GM19467 (cell line): ENCODE measurements around the gene LGR5.

Source experiments
- ATAC-seq: cut with Tn5 transposase; IDR thresholded peaks from one replicate; pipeline ENCODE4 v1.9.1; 2021; ENCODE audit warnings: mild to moderate bottlenecking, moderate library complexity; ENCODE audit not compliant: unreplicated experiment

Gene LGR5, protein sequence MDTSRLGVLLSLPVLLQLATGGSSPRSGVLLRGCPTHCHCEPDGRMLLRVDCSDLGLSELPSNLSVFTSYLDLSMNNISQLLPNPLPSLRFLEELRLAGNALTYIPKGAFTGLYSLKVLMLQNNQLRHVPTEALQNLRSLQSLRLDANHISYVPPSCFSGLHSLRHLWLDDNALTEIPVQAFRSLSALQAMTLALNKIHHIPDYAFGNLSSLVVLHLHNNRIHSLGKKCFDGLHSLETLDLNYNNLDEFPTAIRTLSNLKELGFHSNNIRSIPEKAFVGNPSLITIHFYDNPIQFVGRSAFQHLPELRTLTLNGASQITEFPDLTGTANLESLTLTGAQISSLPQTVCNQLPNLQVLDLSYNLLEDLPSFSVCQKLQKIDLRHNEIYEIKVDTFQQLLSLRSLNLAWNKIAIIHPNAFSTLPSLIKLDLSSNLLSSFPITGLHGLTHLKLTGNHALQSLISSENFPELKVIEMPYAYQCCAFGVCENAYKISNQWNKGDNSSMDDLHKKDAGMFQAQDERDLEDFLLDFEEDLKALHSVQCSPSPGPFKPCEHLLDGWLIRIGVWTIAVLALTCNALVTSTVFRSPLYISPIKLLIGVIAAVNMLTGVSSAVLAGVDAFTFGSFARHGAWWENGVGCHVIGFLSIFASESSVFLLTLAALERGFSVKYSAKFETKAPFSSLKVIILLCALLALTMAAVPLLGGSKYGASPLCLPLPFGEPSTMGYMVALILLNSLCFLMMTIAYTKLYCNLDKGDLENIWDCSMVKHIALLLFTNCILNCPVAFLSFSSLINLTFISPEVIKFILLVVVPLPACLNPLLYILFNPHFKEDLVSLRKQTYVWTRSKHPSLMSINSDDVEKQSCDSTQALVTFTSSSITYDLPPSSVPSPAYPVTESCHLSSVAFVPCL

DNA sequence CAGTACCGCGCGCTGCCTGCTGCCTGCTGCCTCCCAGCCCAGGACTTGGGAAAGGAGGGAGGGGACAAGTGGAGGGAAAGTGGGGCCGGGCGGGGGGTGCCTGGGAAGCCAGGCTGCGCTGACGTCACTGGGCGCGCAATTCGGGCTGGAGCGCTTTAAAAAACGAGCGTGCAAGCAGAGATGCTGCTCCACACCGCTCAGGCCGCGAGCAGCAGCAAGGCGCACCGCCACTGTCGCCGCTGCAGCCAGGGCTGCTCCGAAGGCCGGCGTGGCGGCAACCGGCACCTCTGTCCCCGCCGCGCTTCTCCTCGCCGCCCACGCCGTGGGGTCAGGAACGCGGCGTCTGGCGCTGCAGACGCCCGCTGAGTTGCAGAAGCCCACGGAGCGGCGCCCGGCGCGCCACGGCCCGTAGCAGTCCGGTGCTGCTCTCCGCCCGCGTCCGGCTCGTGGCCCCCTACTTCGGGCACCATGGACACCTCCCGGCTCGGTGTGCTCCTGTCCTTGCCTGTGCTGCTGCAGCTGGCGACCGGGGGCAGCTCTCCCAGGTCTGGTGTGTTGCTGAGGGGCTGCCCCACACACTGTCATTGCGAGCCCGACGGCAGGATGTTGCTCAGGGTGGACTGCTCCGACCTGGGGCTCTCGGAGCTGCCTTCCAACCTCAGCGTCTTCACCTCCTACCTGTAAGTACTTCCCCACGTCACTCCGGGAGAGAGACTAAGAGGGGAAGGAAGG, at the start of gene LGR5:
TSS of gene LGR5 (plus strand) at position 186 of the 732 bp plus-strand sequence. CDS start at position 469, 283 bp downstream.
- ATAC-seq = no peak

DNA sequence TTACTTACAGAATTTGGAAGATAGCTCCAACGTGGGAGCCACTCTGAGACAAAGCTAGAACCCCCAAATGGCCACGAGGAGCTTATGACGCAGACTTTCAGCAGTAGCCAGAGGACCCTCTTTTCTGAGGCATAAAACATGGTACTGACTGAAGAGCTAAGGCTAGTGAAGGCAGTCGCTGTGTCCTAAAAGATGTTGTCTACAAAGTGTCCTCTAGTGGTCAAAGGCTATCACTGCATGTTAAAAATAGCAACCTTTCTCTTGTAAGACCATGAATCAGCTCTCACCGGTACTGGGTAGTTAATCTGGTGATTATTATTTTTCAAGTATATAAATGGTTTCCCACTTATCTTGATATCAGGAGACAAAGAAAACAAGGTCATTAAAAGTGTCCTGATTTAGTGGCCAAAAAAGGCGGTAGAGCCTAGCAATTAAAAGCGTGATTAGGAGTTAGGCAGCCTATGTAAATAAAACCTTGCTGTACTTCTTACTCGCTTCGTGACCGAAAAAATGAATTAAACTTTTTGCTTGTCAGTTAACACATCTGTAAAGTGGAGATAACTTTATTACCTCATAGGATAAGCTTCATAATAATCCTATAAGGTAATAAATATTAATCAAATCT, 47.0 kb upstream of the LGR5 start:
- ATAC-seq = peak; percentile 96

DNA sequence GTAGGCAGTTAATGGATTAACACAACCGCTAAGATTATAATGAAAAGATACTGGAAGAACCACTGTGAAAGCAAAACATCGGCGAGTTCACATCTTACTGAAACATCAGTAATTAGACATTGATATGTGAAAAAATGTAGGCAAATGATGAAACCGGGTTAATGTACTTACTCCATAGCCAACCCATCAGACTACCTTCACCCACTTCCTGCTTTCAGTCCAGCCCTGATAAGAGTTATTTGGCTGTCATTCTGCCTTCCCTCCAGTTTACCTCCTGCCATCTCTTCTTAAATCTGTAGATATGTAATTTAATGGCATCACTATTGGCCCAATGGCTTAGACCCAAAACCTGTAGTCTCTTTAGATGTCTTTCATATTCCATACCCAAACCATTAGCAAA, 46.0 kb upstream of the LGR5 start:
- ATAC-seq = no peak

DNA sequence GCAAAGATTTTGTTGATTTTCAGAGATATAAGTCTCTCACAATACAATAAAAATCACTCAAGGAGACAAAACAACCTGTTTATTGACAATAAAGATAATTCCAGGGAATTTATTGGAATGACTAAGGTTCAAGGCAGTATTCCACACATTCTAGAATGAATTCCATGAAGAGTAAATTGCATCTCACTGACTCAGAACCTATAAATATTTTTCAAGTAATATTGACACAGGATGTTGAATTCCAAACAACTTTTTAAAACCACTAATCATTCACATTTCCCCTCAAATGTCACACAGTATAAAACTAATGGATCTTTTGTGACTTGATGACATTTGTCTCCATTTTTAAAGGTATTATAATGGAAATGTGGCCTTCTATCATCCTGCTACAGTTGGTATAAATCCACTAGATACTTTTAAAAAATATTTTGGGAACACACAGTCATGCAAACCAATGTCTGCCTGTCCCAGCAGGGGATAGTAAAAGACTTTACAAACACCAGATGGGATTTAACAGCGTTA, 42.1 kb upstream of the LGR5 start:
- no peak for ATAC-seq

DNA sequence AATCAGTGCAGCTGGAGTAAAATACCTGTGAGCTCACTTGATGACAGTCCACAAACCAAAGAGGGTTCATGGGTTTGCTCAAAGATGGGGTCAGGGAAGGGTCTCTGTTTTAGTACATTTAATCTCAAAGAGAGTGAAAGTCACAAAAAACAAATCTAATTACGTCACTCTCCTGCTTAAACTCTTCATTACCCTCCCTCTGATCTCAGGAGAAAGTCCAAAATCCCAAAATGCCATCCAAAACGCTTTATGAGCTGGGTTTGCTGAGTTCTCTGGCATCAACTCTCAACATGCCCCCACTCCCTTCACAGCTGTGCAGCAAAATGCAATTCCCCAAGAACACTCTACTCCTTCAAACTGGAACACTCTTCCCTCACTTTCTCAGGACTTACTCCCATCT, 40.4 kb upstream of the LGR5 start:
- ATAC-seq = no peak

DNA sequence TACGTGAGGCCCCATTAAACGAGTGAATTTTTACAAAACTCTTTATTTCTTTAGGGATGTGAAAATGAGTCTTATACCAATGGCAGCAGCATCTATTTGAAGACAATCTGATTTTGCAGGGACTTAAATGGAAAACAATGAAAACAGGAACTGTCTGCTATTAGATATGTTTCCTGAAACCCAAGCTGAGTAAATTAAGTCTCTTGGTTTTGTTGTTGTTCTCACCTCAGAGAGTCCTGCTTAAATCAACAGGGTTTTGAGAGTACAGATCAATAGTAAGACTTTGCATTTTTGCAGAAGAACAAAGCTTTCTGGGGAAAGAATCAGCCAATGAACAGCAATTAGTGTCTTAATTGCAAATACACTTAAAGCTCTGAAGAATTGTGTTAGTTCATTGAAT, 39.1 kb upstream of the LGR5 start:
- no peak for ATAC-seq

DNA sequence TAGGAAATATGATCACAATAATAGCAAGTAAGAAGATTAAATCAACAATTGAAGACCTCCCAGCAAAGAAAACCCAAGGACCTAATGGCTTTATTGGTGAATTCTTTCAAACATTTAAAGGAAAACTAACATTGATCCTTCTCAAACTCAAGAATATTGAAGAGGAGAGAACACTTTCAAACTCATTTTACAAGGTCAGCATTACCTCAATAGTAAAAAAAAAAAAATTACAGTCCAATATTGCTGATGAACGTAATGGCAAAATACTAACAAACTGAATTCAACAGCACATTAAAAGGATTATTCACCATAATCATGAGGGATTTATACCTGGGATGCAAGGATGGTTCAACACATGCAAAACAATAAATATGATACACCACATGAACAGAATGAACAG, 33.7 kb upstream of the LGR5 start:
- ATAC-seq = no peak

GRCh38 chr12:71407732-71408131, 31.9 kb upstream of the LGR5 start:
- ATAC-seq = no peak

DNA sequence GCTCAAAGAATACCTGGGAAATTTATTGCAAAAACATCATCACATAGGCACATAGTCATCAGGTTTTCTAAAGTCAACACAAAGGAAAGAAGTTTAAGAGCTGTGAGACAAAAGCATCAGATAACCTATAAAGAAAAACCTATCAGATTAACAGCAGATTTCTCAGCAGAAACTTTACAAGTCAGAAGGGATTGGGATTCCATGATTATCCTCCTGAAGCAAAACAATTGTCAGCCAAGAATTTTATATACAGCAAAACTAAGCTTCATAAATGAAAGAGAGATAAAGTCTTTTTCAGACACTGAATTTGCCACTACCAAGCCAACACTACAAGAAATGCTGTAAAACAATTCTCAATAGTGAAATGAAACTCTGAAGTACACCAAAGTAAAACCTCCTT, 28.8 kb upstream of the LGR5 start:
- ATAC-seq = no peak

GRCh38 chr12:71411635-71412034, 28.0 kb upstream of the LGR5 start:
- no peak for ATAC-seq

DNA sequence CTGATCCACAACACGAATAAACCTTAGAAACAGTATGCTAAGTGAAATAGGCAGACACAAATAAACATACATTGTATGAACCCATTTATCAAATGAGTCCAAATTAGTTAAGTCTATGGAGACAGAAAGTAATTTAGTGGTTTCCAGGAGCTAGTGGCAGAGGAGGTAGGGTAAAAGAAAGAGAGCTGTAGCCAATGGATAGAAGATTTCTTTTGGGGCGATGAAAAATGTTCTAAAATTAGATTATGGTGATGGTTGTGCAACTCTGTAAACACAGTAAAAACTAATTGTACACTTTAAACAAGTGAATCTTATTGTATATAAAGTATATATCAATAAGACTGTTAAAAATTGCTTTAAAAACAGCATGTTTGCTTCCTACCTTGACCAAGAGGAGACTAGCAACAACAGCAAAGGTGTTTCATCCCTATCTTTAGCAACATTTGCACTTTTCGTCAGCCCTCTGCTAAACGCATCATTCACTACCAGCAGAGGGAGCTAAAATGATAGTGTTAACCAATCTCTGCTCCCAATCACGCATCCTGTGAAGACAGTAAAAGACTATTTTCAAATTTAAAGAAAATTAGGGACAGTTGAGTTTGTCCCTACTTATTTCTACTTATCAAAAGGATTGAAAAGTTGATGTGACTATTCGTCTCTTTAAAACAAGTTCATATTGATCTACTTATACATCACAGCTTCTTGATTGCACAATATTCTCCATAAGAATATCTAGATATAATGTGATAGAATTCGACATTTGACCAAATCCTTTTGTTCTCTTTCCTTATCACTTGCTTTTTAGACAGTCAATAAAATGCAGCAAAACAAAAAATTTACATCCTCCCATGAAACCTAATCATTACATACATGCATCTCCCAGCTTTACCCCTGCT, 24.0 kb upstream of the LGR5 start:
- no peak for ATAC-seq

- ATAC-seq = no peak
Observed at GRCh38 chr12:71417181-71417580, 22.4 kb upstream of the LGR5 start.

GRCh38 chr12:71420775-71421406, 18.7 kb upstream of the LGR5 start:
- ATAC-seq = no peak

- ATAC-seq = no peak
Observed at GRCh38 chr12:71425568-71426299, 13.9 kb upstream of the LGR5 start.

GRCh38 chr12:71426300-71427047, 13.1 kb upstream of the LGR5 start:
- ATAC-seq = no peak

DNA sequence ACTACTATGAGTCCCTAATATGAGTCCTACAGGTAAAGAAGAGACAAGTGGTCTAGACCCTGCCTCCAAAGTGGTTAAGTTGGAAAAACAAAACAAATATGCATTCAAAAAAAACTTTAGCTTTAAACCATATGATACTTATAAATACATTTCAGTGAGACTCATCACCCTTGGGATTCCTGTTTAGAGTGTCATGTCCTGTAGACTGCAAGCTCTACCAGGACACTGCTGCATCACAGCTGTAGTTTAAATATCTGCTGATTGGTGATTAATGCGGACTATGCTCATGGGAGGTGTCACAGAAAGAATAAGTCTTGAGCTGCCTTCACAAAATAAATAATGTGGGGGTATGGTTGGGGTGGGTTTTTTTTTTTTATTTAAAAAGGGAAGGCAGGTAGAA, 8.8 kb upstream of the LGR5 start:
- ATAC-seq = no peak

- no peak for ATAC-seq
Observed at GRCh38 chr12:71431991-71432390, 7.6 kb upstream of the LGR5 start.

GRCh38 chr12:71432936-71433335, 6.7 kb upstream of the LGR5 start:
- ATAC-seq = no peak
